ENCODE results near the gene EIF4A3. TPM values are rescaled to one million over a fixed set of nuclear protein-coding genes. Genes with fewer than 3 reads are reported as not detected.

EIF4A3 gene
- total and polyA plus RNA-seq, 12 donors = 16.2 to 51.0 (median 34.3) TPM

- no peaks in the 10 kb centered on the region for H3K27me3 ChIP-seq
- H3K36me3 ChIP-seq = peaks cover 0 to 46% (median 0%) of the 10 kb centered on the region in 9 donors
- H3K9me3 ChIP-seq = no peaks in the 10 kb centered on the region
- DNase-seq (no peak), ATAC-seq (no peak)
- peaks cover 0 to 8% (median 1%) of the 10 kb centered on the region in 9 donors for H3K4me1 ChIP-seq
- no peak overlapping the region for H3K4me3 ChIP-seq
- TF ChIP-seq CTCF (IDR thresholded peaks at IDR 0.05) = no peak
- H3K27ac ChIP-seq = no peak overlapping the region
- intact Hi-C loops (cut with DNase I) = no loop called here
- WGBS, 2 donors = 92 to 95% methylated on average over 46 of the region's 46 CpGs
Measured at GRCh38 chr17:80107231-80108021, 39.5 kb downstream of the EIF4A3 start.

DNA sequence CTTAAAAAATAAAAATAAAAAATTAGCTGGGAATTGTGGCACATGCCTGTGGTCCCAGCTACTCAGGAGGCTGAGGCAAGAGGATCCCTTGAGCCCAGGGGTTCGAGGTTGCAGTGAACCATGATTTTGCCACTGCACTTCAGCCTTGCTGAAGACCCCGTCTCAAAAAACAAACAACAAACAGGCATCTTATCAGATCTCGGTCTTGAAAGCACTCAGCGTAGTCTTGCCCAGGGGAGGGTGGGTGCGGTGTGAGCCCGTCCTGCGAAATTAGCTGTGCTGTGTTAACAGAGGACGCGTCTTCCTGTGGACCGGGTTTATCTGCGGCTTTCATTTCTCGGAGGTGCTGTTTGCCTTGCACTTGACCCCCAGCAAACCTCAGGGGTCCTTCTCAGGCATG is 40.2 kb downstream of the EIF4A3 start:
- H3K4me1 ChIP-seq = peaks cover 0 to 15% (median 8%) of the 10 kb centered on the region in 9 donors
- DNase-seq = no peak
- intact Hi-C loops (cut with DNase I) = no loop called here
- no peak for TF ChIP-seq CTCF (IDR thresholded peaks at IDR 0.05)
- no peaks in the 10 kb centered on the region for H3K9me3 ChIP-seq
- H3K27me3 ChIP-seq = no peaks in the 10 kb centered on the region
- 84 to 87% methylated on average over 12 of the region's 12 CpGs for WGBS, 2 donors
- no peak overlapping the region for H3K4me3 ChIP-seq
- no peak for ATAC-seq
- no peak overlapping the region for H3K27ac ChIP-seq
- peaks cover 0 to 39% (median 0%) of the 10 kb centered on the region in 9 donors for H3K36me3 ChIP-seq

DNA sequence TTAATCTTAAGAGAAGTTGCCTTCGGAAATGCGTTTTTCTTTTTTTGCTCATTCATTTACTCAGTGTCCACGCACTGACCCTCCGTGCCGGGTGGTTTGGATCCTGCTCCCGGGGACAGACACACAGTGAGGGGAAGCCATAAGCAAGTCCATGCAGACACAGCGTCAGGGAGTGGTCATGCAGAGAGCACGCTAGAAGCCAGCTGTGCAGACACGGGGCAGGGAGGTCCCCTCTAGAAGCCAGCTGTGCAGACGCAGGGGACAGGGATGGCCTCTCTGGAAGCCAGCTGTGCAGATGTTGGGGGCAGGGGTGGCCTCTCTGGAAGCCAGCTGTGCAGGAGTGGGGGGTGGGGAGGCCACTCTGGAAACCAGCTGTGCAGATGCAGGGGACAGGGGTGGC is 40.8 kb downstream of the EIF4A3 start:
- intact Hi-C loops (cut with DNase I) = no loop called here
- H3K4me1 ChIP-seq = peaks cover 0 to 15% (median 9%) of the 10 kb centered on the region in 9 donors
- no peak for TF ChIP-seq CTCF (IDR thresholded peaks at IDR 0.05)
- H3K4me3 ChIP-seq = no peak overlapping the region
- no peaks in the 10 kb centered on the region for H3K27me3 ChIP-seq
- no peak for ATAC-seq
- no peaks in the 10 kb centered on the region for H3K9me3 ChIP-seq
- H3K36me3 ChIP-seq = peaks cover 0 to 35% (median 0%) of the 10 kb centered on the region in 9 donors
- DNase-seq = no peak
- 71 to 72% methylated on average over 10 of the region's 10 CpGs for WGBS, 2 donors
- H3K27ac ChIP-seq = no peak overlapping the region

- peaks cover 0 to 33% (median 0%) of the 10 kb centered on the region in 9 donors for H3K36me3 ChIP-seq
- no peak overlapping the region for H3K27ac ChIP-seq
- ATAC-seq = no peak
- H3K9me3 ChIP-seq = no peaks in the 10 kb centered on the region
- 57 to 59% methylated on average over 29 of the region's 29 CpGs for WGBS, 2 donors
- DNase-seq = no peak
- TF ChIP-seq CTCF (IDR thresholded peaks at IDR 0.05) = no peak
- intact Hi-C loops (cut with DNase I) = no loop called here
- peaks cover 0 to 18% (median 10%) of the 10 kb centered on the region in 9 donors for H3K4me1 ChIP-seq
- no peaks in the 10 kb centered on the region for H3K27me3 ChIP-seq
- no peak overlapping the region for H3K4me3 ChIP-seq
Measured at GRCh38 chr17:80105762-80106161, 41.2 kb downstream of the EIF4A3 start.

Data from heart right ventricle (tissue), 16 donors.